K562 (cell line): ENCODE results near the gene BCL3. TPM values are rescaled to one million over a fixed set of nuclear protein-coding genes. Genes with fewer than 3 reads are reported as not detected.

Source experiments
- ARID3A ChIP-seq: IDR thresholded peaks from 2 replicates; pipeline ENCODE4 v1.6.1; 2012; ENCODE audit warnings: low read depth, low read length, improper control_type of control experiment, borderline replicate concordance
- ATF6 ChIP-seq: sonication (generic); formaldehyde crosslinking; IDR thresholded peaks from 2 replicates; pipeline ENCODE4 v1.4.0; 2020; ENCODE audit warnings: mild to moderate bottlenecking, missing genetic modification reagents
- BCOR ChIP-seq: fragments of 450-650 bp; IDR thresholded peaks from 2 replicates; pipeline ENCODE4 v1.6.1; 2016
- CC2D1A ChIP-seq: fragments of 450-650 bp; IDR thresholded peaks from 2 replicates; pipeline ENCODE4 v1.6.1; 2017; ENCODE audit warnings: mild to moderate bottlenecking
- GMEB1 ChIP-seq: fragments of 250-450 bp; sonication (Bioruptor Pico); IDR thresholded peaks from 2 replicates; pipeline ENCODE4 v1.4.0; 2020; ENCODE audit warnings: mild to moderate bottlenecking
- MEIS2 ChIP-seq: fragments of 450-650 bp; IDR thresholded peaks from 2 replicates; pipeline ENCODE4 v1.6.1; 2014; ENCODE audit warnings: mild to moderate bottlenecking; ENCODE audit not compliant: partially characterized antibody
- NR2C2 ChIP-seq, 2 experiments: fragments of 200-800 bp in 1 of 2; sonication (Bioruptor generic) in 1 of 2; sonication (generic) in 1 of 2; formaldehyde crosslinking in 1 of 2; IDR thresholded peaks; 2 replicates each; pipeline versions ENCODE4 v1.6.1 to v1.8.0; 2016 to 2022; ENCODE audit warnings: mild to moderate bottlenecking in 1 of 2, missing compliant biosample characterization in 1 of 2, missing genetic modification characterization in 1 of 2, missing genetic modification reagents in 1 of 2
- PCBP2 ChIP-seq: fragments of 200-400 bp; formaldehyde crosslinking; IDR thresholded peaks from 2 replicates; pipeline ENCODE4 v1.6.1; 2018; ENCODE audit warnings: low read length, low read depth, mild to moderate bottlenecking, moderate library complexity; ENCODE audit not compliant: poor library complexity, severe bottlenecking
- PTTG1 ChIP-seq: fragments of 450-650 bp; IDR thresholded peaks from 2 replicates; pipeline ENCODE4 v1.6.1; 2016; ENCODE audit warnings: low read depth, mild to moderate bottlenecking, missing genetic modification characterization, missing compliant biosample characterization
- RB1 ChIP-seq: fragments of 450-650 bp; IDR thresholded peaks from 2 replicates; pipeline ENCODE4 v1.6.1; 2017; ENCODE audit warnings: low read depth, mild to moderate bottlenecking
- RBM34 ChIP-seq: fragments of 200-400 bp; formaldehyde crosslinking; IDR thresholded peaks from 2 replicates; pipeline ENCODE4 v1.6.1; 2018; ENCODE audit warnings: low read length, borderline replicate concordance; ENCODE audit not compliant: insufficient read depth
- RERE ChIP-seq: sonication (generic); formaldehyde crosslinking; IDR thresholded peaks from 2 replicates; pipeline ENCODE4 v1.8.0; 2023; ENCODE audit warnings: missing genetic modification reagents, mild to moderate bottlenecking, borderline replicate concordance
- TEAD1 ChIP-seq, 2 experiments: fragments of 450-650 bp in 1 of 2; sonication (generic) in 1 of 2; formaldehyde crosslinking; IDR thresholded peaks; 2 replicates each; pipeline versions ENCODE4 v1.4.0 to v1.8.0; 2020 to 2022; ENCODE audit warnings: mild to moderate bottlenecking in 2 of 2, missing genetic modification reagents in 1 of 2
- THAP12 ChIP-seq: fragments of 250-450 bp; sonication (Bioruptor Pico); IDR thresholded peaks from 2 replicates; pipeline ENCODE4 v1.9.0; 2021; ENCODE audit warnings: mild to moderate bottlenecking, inconsistent platforms
- polyA plus RNA-seq, 8 experiments: library from polyadenylated mRNA; depleted of rRNA in 4 of 8; stranded (reverse) in 5 of 8; unstranded in 3 of 8; fragments of >200 nt; fragmentation: Nextera tagmentation in 2 of 8; fragmentation: Illumina TruSeq in 1 of 8; extraction: Ambion mirVana in 2 of 8; extraction: Trizol in 1 of 8; gene quantifications; 2 replicates each; pipeline versions ENCODE4 v1.2.1 to v1.2.3, GENCODE V29; 2011 to 2014; ENCODE audit warnings: inconsistent platforms in 1 of 8, missing spikeins in 1 of 8
- total RNA-seq, 7 experiments: library from RNA; depleted of rRNA in 6 of 7; stranded (reverse); fragments of >200 nt in 6 of 7; fragmentation: Illumina TruSeq in 2 of 7; extraction: Trizol in 2 of 7; gene quantifications; 2 replicates each; pipeline versions ENCODE4 v1.2.1 to v1.2.3, GENCODE V29; 2011 to 2021; ENCODE audit warnings: low replicate concordance in 1 of 7

The BCL3 gene
- total and polyA plus RNA-seq, 9 of the 15 experiments (the other 6 are each of a cell fraction or from before 2014, with no cell fraction given), result 0.03 to 2.4 (median 0.50) TPM; not detected in 1

GRCh38 chr19:44723952-44724319 is 24.6 kb upstream of the BCL3 start (continued):
- TF ChIP-seq RERE (CRISPR knock-in tag), result no peak
- TF ChIP-seq NR2C2 (CRISPR knock-in tag; IDR thresholded peaks at IDR 0.05), result no peak
- no peak for TF ChIP-seq NR2C2 (tag; IDR thresholded peaks at IDR 0.05)
- TF ChIP-seq CC2D1A, result peak; percentile 90
- TF ChIP-seq TEAD1 (CRISPR knock-in tag; IDR thresholded peaks at IDR 0.05), result no peak
- peak; percentile 82 for TF ChIP-seq RB1
- TF ChIP-seq THAP12, result no peak
- no peak for TF ChIP-seq ATF6 (CRISPR knock-in tag)
- TF ChIP-seq MEIS2, result no peak
- TF ChIP-seq PTTG1 (tag), result no peak
- TF ChIP-seq BCOR, result no peak
- no peak for TF ChIP-seq GMEB1 (CRISPR knock-in tag)
- no peak for TF ChIP-seq PCBP2
- TF ChIP-seq RBM34, result no peak
- TF ChIP-seq ARID3A, result 0 out of 2 replicates have a peak, but pooled peaks have one; percentile 25
